ENCODE results near the gene AUH.

Gene AUH

DNA sequence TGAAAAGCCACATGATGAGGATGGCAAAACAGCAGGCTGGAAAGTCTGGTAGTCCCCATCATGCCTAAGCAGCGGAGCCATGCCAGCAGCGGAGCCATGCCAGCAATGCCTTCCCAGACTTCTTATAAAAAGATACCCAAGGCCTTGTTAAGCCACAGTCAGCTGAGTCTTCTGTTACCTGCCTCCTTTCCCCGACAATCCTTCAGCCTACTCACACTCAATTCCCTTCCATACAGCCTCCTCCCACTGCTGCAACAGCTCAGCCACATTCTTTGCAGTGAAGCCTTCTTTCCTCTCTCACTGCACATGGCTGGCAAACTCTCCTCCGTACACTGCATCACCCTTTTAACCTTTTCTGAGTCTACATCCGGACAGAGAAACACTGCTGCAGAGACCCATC lies 114.9 kb downstream of the AUH start:
- DNase-seq (ENCODE audit: low spot score), result no peak

DNA sequence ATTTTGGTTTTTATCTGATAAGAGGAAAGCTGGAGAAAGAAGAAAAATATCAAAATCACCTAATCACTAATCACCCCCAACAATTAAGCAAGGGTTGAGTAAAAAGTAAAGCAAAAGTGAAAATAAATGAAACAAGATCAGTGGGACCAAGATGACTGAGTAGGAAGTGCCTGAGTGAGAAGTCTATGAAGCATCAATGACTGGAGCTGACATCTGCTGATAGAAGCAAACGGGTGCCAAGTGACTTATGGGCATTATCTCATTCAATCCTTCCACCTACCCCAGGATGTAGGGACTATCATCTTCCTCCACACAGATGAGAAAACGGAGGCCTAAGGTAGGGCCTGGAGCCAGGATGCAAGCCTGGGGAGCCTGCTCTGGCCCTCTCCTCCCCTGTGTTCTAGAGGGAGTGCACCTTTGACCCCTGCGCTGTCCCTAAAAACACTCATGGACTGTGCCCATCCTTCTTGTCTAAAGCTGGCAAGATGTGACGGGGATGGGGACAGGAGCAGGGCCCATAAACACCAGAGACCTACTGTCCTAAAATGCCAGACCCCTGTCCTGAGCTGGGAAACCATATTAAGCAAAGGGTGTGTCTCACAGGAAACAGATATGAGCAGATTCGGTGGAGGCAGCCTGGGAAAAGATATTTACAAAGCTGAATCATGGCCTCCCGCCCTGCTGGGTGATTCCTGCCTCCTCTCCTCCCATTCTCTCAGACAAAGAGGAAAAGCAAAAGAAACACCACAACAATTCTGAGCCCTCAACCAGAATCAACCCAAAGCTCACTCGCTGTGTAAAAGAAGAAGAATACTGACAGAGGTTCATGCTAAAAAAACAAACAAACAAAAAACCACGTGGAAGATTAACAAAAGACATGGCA lies 116.0 kb downstream of the AUH start:
- DNase-seq (ENCODE audit: low spot score), result no peak

DNA sequence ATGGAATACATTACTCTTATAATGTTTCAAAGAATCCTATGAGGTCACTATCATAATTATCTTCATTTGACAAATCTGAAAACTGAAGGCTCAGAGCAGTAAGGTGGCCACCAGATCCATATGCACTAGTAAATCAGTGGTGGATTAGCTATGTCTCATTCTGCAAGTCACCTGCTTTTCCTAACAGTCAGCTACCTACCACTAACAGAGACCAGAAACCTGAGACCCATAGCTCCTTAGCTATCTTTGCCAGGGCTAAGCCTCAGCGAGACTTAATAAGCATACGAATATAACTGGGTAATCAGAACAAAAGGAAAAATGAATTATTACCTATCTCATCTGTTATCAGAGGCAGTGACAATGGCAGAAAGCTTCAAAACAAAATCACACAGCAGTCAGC lies 118.7 kb downstream of the AUH start:
- DNase-seq (ENCODE audit: low spot score), result no peak

DNA sequence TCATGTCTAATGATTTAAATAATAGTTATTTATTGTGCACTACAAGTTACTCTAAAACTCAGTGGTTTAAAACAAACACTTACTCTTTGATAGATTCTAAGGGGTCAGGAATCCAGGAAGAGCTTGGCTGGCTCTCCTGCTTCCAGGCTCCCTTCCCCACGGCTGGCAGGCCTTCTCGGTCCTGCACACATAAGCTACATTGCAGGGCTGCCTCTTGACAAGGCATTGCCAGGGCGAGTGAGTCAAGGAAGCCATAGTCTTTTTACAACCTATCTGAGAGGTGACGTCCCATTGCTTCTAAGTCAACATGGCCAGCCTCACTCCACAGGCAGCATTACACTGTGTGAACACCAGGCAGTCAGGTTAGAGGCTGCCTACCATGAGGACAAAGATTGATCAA lies 119.8 kb downstream of the AUH start:
- no peak for DNase-seq (ENCODE audit: low spot score)

DNA sequence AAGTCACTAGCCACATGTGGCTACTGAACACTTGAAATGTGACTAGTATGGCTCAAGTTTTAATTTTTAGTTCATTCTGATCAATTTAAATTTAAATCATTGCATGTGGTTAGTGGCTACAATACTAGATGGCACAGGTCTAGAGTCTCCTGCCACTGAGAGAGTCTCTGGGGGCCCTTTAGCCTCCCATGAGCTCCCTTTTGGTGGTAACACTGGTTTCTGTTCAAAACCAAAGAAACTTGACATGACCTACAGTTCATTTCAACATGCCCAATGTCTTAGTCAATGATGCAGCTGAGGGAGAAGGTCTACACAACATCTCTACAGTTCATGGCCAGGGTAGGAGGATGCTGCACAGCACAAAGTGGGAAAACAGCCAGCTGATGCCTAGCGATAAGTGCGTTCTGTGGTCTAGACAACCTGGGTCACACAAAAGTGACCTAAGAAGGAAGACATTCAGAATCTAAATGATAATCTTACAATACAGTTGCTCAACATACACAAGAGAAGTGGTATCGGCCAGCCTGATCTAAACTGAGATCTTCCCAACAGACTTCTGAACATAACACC lies 121.0 kb downstream of the AUH start:
- DNase-seq (ENCODE audit: low spot score), result no peak

DNA sequence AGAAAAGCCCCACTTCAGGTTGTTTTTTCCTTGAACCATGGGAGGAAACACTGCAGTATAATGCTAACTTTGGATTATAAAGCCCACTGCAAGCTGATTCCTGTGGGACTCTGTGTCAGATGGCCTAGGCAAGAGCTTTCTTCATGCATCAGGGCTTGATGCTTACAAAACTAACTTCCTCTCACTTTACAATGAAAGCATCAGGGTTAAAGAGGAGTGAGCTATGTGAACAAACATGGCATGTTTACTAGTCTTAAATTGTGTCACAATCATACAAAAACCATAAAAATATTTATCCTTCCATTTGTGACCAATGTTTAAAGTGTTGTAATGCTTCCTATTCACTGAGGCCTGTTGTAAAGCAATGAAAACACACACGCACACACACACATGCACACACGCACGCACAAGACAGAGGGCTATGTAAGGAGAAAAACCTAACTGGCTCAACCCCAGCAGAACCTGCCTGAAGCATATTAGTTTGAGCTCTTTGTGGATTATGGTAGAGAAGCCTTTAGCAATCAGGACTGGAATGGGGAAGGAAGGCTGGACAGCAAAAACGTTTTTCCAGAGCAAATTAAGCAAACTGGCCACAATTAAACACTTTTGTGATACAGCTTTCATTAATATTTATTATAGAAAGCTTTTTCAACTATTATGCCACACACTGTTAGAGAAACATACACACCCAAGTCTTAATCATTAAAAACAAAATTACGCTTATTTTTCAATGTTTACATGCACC lies 122.2 kb downstream of the AUH start:
- DNase-seq (ENCODE audit: low spot score), result no peak

DNA sequence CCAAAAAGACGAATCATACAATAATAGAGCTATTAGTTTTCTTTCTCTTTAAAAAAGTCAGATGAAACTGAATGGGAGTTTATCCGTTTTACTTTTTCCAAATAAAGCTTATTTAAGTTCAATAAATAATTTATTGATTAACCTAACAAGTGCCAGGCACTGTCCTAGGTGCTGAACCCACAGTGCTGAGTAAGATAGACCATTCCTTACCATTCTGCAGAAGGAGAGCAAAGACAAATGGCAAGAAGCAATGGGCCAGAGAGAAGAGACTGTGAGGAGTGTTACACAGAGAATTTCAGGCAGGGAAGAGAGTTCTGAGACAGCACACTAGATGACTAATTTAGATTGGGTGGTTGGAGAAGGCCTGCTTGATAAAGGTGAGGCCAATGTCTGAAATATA lies 127.2 kb downstream of the AUH start:
- DNase-seq (ENCODE audit: low spot score), result no peak

DNA sequence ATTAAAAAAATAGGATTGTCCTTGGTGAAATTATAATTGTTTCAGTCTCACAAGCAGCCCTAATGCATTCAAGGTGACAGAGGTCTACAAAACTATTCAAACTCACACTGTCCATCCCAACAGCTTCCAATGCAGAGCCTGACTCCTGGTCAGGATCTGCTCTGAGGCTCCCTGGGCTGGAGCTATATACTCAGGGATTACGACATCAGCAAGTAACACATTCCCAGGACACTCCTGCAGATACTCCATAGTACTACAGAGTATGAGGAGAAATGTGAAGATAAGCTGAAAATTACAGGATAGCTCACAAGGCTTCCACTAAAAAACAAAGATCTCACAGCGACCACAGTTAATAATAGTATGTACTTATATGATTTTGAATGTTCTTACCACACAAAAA lies 130.1 kb downstream of the AUH start:
- no peak for DNase-seq (ENCODE audit: low spot score)

DNA sequence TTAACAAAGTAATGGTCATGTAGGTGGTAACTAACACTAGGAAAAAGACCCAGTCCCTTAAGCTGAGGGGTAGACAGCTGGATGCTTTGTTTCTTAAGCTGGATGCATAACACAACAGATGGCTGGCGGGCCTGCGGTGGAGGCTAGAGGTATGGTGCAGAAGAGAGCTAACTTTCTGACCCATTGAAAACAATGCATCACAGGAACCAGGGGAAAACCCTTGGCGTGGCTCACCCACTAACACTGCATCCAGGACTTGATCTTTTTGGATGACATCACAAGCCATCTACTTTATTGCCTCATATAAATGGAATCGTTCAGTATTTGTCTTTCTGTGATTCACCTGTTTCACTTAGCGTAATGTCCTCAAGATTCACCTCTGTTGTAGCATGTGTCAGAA lies 138.7 kb downstream of the AUH start:
- no peak for DNase-seq (ENCODE audit: low spot score)

DNA sequence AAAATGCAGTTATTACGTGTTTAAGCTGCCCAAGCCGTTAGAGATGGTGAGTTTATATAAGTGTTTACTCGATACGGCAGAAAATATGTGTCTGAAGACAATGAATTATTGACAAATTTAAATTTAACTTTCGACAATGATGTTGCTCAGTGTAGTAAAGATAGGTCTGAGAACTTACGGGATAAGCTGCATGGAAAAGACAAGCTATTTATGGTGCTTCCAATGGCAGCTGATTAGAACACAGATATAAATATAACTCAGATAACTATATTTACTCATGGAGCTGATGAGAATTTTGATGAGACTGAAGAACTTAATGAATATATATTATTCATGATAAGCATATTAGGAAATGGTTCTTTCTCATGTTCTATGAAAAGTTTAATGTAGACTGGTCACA lies 139.3 kb downstream of the AUH start:
- no peak for DNase-seq (ENCODE audit: low spot score)

DNA sequence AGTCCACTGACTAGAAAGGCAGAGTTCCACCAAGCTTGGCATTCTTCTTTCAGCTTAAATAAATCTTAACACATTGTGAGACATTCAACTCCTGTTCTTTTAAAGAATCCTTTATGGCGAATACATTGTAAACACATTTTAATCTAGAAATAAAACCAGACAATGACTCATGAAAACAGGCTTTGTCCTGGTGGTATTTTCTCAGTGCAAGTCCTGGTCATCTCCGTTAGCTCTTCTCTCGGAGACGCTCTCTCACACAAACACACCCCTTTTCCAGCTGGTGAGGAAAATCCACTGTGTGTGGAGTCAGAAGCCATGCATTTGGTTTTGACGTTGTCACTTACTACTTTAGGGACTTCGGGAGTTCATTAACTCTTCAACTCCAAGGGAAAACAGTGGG lies 140.4 kb downstream of the AUH start:
- DNase-seq (ENCODE audit: low spot score), result no peak

DNA sequence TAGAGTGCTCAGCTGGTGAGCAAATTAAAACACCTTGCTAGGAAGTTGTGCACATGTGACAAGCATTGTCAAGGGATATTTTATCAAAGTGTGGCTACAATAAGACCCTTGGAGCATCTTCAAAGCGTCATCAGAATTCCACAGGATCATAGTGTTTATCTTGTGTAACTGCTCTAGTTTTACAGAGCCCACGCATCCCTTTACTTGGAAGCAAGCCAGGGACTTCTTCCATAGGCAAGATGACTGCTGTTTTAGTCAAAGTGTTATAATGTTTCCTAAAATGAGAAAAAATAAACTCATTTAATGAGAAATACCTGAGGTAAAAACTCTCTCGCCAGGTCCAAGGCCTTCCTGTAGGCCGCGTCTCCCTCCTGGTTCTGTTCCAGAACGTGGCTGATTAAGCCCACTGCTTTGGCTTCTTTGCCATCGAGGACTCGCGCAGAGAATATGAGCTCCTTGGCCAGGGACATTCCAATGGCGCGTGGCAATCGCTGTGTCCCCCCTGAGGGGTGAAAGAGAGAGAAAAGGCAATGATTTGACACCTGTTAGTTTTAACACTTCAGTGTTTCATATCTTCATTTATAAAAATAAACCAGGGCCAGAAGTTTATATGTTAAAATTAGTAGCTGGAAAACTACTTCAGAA lies 141.1 kb downstream of the AUH start:
- no peak for DNase-seq (ENCODE audit: low spot score)

DNA sequence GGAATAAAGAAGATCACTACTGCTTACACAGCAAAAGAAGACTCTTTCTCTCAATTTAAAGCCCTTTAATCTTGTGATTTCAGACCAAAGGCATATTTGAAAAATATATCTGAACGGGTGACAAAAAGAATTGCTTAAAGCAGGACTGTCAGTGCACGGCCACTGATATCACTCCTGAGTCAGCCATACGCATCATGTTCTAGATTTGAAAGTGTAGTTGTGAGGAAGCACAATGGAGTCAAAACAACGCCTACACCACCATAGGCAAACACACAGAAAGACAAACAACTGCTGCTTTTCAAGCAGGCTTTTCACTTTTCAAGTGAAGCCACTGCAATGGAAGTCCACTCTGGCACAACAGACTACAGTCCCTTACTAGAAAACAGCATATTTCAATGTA lies 141.7 kb downstream of the AUH start:
- no peak for DNase-seq (ENCODE audit: low spot score)

DNA sequence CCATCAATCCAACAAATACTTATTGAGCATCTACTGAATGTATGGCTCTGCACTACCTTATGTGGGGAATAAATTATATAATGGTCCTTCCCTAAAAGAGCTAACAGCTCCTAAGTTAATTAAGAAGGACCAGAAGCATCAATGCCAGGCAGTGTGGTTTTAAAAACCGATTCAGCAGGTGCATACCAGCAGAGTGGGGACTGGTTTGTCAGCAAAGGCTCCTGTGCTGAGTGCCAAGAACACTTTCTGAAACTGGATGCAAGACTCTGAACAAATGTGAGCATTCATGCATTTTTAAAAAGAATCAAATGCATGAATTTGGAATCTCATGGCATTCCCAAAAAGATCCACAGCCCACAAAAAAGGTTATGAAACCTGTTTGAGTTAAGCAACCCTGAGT lies 142.2 kb downstream of the AUH start:
- no peak for DNase-seq (ENCODE audit: low spot score)

DNA sequence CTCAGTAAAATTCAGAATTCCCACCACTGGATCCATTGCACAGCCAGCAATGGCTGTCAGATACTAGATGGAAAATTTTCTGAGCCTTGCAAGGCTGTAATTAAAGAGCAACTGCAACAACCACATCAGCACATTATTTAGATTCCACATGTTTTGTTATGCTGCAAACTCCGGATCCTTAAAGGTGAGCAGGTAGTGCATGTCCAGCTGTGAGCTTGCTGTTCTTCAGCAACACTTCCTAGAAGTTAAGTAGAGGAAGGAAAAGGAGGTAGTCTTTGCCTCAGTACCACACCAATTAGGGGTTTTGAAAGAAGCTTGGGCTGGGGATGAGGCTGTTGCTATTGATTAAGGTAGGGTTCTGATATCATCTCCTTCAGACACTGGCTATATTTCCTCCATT lies 144.3 kb downstream of the AUH start:
- DNase-seq (ENCODE audit: low spot score), result no peak

DNA sequence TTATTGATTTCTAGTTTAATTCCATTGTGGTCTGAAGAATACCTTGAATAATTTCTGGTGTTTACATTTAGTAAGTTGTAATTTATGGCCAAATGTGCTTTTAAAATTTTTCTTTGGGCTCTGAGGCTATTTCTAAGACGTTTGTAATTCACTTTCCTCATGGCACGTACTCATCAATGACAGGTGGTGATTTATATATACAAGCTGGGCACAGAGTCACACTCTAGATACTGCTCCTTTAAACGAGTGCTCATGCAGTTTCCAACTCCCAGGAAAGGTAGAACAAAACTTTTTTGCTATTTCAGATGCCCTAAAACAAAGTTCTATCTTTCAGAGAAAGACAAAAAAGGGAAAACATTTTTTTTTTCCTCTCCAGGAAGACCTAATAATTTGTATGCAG lies 146.9 kb downstream of the AUH start:
- DNase-seq (ENCODE audit: low spot score), result no peak

DNA sequence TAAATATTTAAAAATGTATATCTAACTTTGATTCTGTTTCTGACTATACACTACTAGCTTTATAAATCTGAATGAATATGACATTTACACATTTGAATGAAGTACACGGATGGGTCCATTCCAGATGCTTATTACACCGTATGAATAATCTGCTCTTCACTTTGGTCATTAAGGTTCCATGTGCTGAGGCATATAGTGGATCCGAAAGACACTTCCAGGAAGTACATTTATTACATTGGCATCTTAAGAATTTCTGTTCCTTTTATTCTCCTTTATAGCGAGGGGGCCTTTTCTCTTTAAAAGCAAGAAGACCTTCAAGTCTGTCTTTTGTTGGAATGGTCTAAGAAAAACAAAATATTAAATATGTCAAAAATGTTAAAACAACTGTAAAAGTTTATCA lies 147.6 kb downstream of the AUH start:
- DNase-seq (ENCODE audit: low spot score), result no peak

DNA sequence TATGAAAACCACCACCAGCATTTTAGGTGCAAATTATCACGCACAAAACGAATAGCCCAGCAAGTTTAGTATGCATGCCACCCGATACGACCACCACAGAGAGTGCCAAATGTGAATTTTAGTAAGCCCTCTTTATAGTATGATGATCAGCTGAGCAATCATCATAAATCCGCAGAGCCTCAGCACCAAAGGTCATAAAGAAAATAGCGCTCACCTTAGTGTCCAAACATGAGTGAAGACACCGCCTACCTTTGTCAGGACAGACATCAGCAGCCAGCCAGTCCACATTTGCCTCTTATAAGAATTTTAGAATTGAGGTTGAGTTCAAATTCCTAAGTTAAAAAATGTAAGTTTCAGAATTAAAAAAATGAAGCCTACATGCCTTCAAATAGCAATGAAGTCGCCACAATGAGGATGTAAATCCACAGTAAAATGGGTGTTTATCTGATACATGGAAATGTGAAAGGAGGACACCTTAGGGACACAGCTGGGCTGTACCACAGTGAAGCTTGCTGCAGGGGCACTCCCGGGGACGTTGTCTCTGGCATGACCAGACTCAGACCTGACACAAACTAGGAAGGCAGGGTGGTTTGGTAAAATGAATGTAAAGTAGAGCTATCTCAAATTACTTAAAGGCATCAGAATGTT lies 149.0 kb downstream of the AUH start:
- DNase-seq (ENCODE audit: low spot score), result no peak

DNA sequence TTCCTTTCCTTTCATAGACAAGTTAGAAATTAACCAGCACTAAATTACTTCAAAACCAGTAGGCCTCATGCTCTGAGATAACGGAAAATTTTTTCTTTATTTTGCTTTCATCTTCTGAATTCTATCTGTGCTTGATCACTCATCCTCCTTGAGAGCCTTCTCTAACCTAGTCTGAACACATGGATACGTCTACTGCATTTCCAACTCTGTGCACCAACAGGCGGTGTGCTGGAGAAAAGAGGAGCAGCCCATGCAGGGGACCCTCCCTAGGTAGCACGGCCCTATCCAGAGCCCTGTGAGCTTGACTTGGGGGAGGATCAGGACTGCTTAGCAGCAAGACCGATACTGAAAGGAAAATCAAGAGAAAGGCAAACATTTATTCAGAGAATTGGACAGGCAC lies 149.8 kb downstream of the AUH start:
- DNase-seq (ENCODE audit: low spot score), result no peak

DNA sequence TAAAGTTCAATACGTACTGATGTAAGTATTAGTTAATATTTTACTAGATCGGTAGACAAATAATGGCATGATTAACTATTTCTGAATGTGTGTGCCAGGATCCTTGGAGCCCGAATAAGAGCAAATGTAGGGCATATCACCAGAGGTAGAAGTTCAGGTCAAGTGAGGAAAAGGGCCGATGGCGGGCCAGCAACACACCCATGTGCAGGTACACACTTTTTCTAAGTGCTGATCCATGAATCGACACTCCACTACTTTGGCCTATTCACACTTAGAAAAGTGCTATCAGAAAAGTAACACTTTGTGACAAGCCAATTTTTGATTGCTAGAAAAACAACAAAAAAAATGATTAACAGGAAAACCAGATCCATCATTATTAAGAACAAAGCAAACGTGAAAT lies 150.3 kb downstream of the AUH start:
- no peak for DNase-seq (ENCODE audit: low spot score)

DNA sequence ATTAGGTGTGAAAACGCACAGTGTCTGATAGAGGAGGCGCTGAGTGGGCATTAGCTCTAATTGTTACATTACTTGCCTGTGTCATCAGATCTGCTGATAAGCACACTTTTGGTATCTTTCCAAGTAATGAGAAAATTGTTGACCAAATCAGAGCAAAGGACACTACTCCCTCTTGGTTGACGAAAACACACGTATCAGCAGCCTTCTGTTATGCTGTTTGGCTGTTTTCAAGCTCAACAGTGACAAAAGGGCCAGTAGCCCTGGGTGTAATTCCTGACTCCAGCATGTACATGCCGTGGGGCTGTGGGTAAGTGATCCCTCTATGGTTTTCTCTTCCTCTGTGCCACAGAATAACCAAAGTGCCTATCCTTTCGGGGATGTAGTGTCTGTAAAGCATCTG lies 151.4 kb downstream of the AUH start:
- no peak for DNase-seq (ENCODE audit: low spot score)

DNA sequence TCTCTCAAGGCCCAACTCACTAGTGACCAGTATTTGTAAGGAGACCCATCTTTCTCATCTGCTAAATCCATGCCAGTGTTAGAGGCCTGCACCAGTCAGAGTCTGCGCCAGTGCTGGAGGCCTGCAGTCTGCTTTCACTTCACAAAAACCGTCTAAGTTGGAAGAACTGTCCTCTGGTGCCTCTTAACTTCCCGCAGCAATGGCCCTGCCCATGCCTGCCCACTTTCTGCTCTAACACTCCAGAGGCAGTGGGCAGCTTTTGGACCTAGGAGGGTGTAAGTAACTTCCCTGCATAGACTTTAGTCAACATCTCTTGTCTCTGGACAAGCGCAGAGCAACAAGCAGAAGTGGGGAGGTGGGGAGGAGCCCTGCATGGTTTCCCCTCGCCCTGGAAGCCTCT lies 152.9 kb downstream of the AUH start:
- no peak for DNase-seq (ENCODE audit: low spot score)

DNA sequence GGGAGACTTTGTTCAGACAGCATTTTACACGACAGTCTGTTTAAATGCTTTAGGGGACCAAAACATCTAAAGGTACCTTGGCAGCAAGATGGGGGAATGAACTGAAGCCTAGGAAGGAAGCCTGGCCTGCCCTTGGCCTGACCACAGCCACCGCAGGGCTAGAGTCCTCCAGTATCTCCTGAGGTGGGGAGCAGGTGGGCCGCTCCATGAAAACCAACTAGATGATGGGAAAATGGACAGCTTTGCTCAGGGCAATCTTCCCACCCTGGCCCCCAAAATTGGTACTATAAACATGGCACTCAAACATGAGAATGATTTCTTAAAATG lies 153.3 kb downstream of the AUH start:
- DNase-seq (ENCODE audit: low spot score), result no peak

All from CD4-positive, alpha-beta T cell treated with Interleukin-6 at 100 ng/mL for 8 hours (primary cell).